HG03442 (cell line): Measurements from ENCODE around the gene ZBTB17.
"Not testable (repeated sequence)": the region's sequence is repeated elsewhere in the genome, so short reads cannot be mapped to it uniquely, and the experiment has no call there.

Experiments
- ATAC-seq: cut with Tn5 transposase; IDR thresholded peaks from one replicate; pipeline ENCODE4 v1.9.1; 2021; ENCODE audit warnings: mild to moderate bottlenecking, moderate library complexity; ENCODE audit not compliant: unreplicated experiment

ZBTB17 gene

DNA sequence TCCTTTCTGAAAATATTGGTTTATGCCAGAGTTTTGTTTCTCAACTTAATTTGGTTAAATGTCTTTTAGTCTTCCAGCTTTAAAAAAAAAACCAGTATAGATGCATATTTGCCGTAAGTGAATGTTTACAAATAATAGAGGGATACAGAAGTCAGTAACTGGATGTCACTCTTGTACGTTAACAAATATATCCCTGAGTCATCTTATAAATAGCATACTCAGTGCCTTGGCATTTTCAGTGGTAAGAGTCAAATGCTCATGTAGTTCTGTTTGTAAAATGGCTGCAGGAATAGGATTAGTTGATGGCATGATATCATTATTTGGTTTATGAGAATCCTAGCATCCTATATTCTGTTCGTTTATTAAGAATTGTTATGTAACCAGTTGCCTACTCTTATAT is 73.0 kb downstream of the ZBTB17 start:
- ATAC-seq, result no peak

- ATAC-seq, result no peak
Observed at GRCh38 chr1:15900662-15901279, 75.1 kb downstream of the ZBTB17 start.

DNA sequence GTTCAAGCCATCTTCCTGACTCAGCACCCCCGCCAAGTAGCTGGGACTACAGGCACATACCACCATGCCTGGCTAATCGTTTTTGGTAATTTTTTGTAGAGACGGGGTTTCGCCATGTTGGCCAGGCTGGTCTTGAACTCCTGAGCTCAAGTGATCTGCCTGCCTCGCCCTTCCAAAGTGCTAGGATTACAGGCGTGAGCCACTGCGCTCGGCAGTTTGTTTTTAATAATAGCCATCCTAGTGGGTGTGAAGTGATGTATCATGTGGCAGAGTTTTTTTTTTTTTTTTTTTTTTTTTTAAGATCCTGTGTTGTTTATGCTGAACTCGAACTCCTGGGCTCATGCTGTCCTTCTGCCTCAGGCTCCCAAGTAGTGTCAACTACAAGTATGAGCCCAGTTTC is 76.6 kb downstream of the ZBTB17 start:
- ATAC-seq, result no peak

DNA sequence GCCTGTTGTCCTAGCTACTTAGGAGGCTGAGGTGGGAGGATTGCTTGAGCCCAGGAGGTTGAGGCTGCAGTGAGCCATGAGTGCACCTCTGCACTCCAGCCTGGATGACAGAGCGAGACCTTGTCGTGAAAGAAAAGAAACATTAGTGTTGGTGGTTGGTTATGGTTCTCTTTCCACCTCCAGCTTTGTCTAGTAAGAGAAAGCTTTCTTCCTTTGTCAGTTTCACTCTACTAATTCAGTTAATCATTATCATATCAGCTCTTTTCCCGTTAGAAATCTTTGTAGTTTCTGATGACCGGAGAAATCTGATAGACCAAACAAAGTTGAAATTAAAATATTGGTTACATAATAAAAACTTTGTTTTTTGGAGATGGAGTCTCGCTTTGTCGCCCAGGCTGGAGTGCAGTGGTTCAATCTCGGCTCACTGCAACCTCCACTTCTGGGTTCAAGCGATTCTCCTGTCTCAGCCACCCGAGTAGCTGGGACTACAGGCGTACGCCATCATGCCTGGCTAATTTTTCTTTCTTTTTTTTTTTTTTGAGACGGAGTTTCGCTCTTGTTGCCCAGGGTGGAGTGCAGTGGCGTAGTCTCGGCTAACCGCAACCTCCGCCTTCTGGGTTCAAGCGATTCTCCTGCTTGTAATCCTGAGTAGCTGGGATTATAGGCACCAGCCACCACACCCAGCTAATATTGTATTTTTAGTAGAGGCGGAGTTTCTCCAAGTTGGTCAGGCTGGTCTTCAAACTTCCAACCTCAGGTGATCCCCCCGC is 78.9 kb downstream of the ZBTB17 start:
- ATAC-seq, result not testable (repeated sequence)

- no peak for ATAC-seq
Observed at GRCh38 chr1:15895233-15895632, 80.7 kb downstream of the ZBTB17 start.

DNA sequence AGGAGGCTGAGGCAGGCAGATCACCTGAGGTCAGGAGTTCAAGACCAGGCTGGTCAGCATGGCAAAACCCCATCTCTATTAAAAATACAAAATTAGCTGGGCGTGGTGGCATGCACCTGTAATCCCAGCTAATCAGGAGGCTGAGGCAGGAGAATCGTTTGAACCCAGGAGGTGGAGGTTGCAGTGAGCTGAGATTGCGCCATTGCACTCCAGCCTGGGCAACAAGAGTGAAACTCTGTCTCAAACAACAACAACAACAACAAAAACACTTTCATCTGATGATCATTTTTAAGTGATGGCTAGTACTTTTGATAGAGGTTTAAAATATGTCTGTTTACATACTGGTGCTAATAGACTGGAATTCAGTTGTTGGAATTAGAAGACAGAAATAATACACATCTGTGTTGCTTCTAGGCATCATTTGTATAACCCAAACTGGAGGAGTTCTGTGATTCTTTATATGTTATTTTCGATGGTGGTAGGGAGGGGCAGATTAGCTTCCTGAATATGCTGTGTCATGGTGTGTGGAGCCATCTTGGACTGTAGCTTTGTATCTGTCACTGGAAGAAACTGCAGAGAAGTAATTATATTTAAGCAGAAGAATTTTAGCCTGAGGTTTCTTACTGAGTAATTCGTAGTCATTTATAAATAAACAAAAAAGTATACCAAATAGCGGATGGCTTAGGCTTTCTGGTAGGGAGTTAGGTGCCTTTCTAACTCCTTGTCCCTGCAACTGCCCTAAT is 82.9 kb downstream of the ZBTB17 start:
- ATAC-seq, result not testable (repeated sequence)
